ENCODE results near the gene CAPN12. TPM values are rescaled to one million over a fixed set of nuclear protein-coding genes. Genes with fewer than 3 reads are reported as not detected.

Gene CAPN12
- total RNA-seq, 3 donors from 2014 or later: 3.1 to 15.9 (median 14.9) TPM

- intact Hi-C loops (cut with DNase I, micrococcal nuclease): no loop called here
- Histone ChIP-seq H3K9me3 (no peaks in the 10 kb centered on the region), H3K36me3 (ENCODE audit: low read depth) (no peaks in the 10 kb centered on the region), H3K4me3 (no peak overlapping the region), H3K4me1 (ENCODE audit: low read depth) (peaks cover 1% of the 10 kb centered on the region)
- no peak for TF ChIP-seq CTCF (IDR thresholded peaks at IDR 0.05)
- ATAC-seq: no peak
- no peak for DNase-seq
These were observed 4.6 kb downstream of the CAPN12 start for GRCh38 chr19:38739440-38740256.

GRCh38 chr19:38737921-38738737 lies 6.1 kb downstream of the CAPN12 start:
- intact Hi-C loops (cut with DNase I, micrococcal nuclease): no loop called here
- H3K4me3 ChIP-seq: no peak overlapping the region
- DNase-seq: no peak
- no peaks in the 10 kb centered on the region for H3K9me3 ChIP-seq
- no peaks in the 10 kb centered on the region for H3K36me3 ChIP-seq (ENCODE audit: low read depth)
- ATAC-seq: no peak
- peaks cover 15% of the 10 kb centered on the region for H3K4me1 ChIP-seq (ENCODE audit: low read depth)
- TF ChIP-seq CTCF (IDR thresholded peaks at IDR 0.05): no peak

- no peak for DNase-seq
- no peak overlapping the region for H3K4me3 ChIP-seq
These were observed 6.9 kb downstream of the CAPN12 start for GRCh38 chr19:38737281-38737865.

GRCh38 chr19:38736413-38737280 lies 7.6 kb downstream of the CAPN12 start:
- TF ChIP-seq CTCF (IDR thresholded peaks at IDR 0.05): no peak
- no peaks in the 10 kb centered on the region for H3K9me3 ChIP-seq
- H3K4me1 ChIP-seq (ENCODE audit: low read depth): peaks cover 29% of the 10 kb centered on the region
- DNase-seq: peak; percentile 79 to 87 (median 81)
- H3K36me3 ChIP-seq (ENCODE audit: low read depth): no peaks in the 10 kb centered on the region
- intact Hi-C loops (cut with DNase I, micrococcal nuclease): no loop called here
- ATAC-seq: peak; percentile 48
- H3K4me3 ChIP-seq: no peak overlapping the region

More at GRCh38 chr19:38737281-38737865, 6.9 kb downstream of the CAPN12 start:
- peaks cover 22% of the 10 kb centered on the region for H3K4me1 ChIP-seq (ENCODE audit: low read depth)
- no peaks in the 10 kb centered on the region for H3K9me3 ChIP-seq
- no peak for ATAC-seq
- no peaks in the 10 kb centered on the region for H3K36me3 ChIP-seq (ENCODE audit: low read depth)
- TF ChIP-seq CTCF (IDR thresholded peaks at IDR 0.05): no peak
- intact Hi-C loops (cut with DNase I, micrococcal nuclease): no loop called here

GRCh38 chr19:38736036-38736412 lies 8.2 kb downstream of the CAPN12 start:
- no peak for TF ChIP-seq CTCF (IDR thresholded peaks at IDR 0.05)
- ATAC-seq: peak; percentile 47
- DNase-seq: peak; percentile 72 to 90 (median 77)
- intact Hi-C loops (cut with DNase I, micrococcal nuclease): no loop called here
- Histone ChIP-seq H3K4me3 (no peak overlapping the region), H3K9me3 (no peaks in the 10 kb centered on the region), H3K36me3 (ENCODE audit: low read depth) (no peaks in the 10 kb centered on the region), H3K4me1 (ENCODE audit: low read depth) (peaks cover 35% of the 10 kb centered on the region)

All from mucosa of descending colon (tissue), 3 donors.